SU-DHL-6 (cell line): ENCODE results near the gene ZNF81.

ENCODE experiments used
- H2AFZ ChIP-seq: fragments of 200-600 bp; sonication (generic); 2 replicates; pipeline ENCODE4 v1.6.1; 2014; ENCODE audit warnings: low read depth, mild to moderate bottlenecking, moderate library complexity, mixed read lengths, antibody characterized with exemption, low read length; ENCODE audit not compliant: severe bottlenecking
- H3F3A ChIP-seq: fragments of 200-600 bp; shearing (Covaris generic); 2 replicates; pipeline ENCODE4 v1.6.0; 2016; ENCODE audit warnings: antibody characterized with exemption, mild to moderate bottlenecking; ENCODE audit not compliant: insufficient read depth
- H3K27ac ChIP-seq: fragments of 200-600 bp; sonication (generic); 2 replicates; pipeline ENCODE4 v1.5.1; 2016; ENCODE audit warnings: low read depth, mild to moderate bottlenecking, low read length, moderate library complexity, mixed read lengths
- H3K27me3 ChIP-seq: fragments of 200-600 bp; sonication (generic), shearing (Covaris generic); 2 replicates; pipeline ENCODE4 v1.6.0; 2014; ENCODE audit warnings: mild to moderate bottlenecking, low read length
- H3K36me3 ChIP-seq: fragments of 200-600 bp; sonication (generic); 2 replicates; pipeline ENCODE4 v1.6.1; 2014; ENCODE audit warnings: mild to moderate bottlenecking, low read length, mixed read lengths
- H3K4me2 ChIP-seq: fragments of 300-600, 200-600 bp; shearing (Covaris generic), sonication (generic); 2 replicates; pipeline ENCODE4 v1.6.0; 2014; ENCODE audit warnings: low read length, low read depth, mild to moderate bottlenecking; ENCODE audit not compliant: poor library complexity, severe bottlenecking
- H3K4me3 ChIP-seq: fragments of 200-600 bp; sonication (generic); 2 replicates; pipeline ENCODE4 v1.5.1; 2014; ENCODE audit warnings: antibody characterized with exemption, low read length, mild to moderate bottlenecking, mixed read lengths; ENCODE audit not compliant: insufficient read depth, poor library complexity, severe bottlenecking
- H3K79me2 ChIP-seq: fragments of 200-600 bp; sonication (generic); 2 replicates; pipeline ENCODE4 v1.6.1; 2014; ENCODE audit warnings: mild to moderate bottlenecking, low read length, moderate library complexity; ENCODE audit not compliant: insufficient read depth
- H3K9ac ChIP-seq: fragments of 200-600 bp; sonication (generic); 2 replicates; pipeline ENCODE4 v1.7.0; 2014; ENCODE audit warnings: mild to moderate bottlenecking, low read length
- H3K9me2 ChIP-seq: fragments of 200-600 bp; sonication (generic); replicated peaks from 2 replicates; pipeline ENCODE4 v1.6.1; 2014; ENCODE audit warnings: low read length; ENCODE audit not compliant: insufficient read depth
- H3K9me3 ChIP-seq: fragments of 200-600 bp; sonication (generic); 2 replicates; pipeline ENCODE4 v1.6.1; 2014; ENCODE audit warnings: low read length, mixed read lengths; ENCODE audit not compliant: insufficient read depth
- H4K20me1 ChIP-seq: fragments of 200-600 bp; sonication (generic); 2 replicates; pipeline ENCODE4 v1.6.1; 2014; ENCODE audit warnings: low read depth, mild to moderate bottlenecking, antibody characterized with exemption, low read length, moderate library complexity, mixed read lengths
- EZH2phosphoT487 ChIP-seq: fragments of 200-600 bp; sonication (generic), shearing (Covaris generic); conservative IDR thresholded peaks from 2 replicates; pipeline ENCODE4 v1.6.1; 2018; ENCODE audit warnings: mild to moderate bottlenecking, antibody characterized with exemption, low read length, moderate library complexity, mixed read lengths
- TF ChIP-seq, protein P1 (sequence below): fragments of 200-600 bp; sonication (generic); IDR thresholded peaks from one replicate; pipeline ENCODE4 v1.5.1; 2017; ENCODE audit warnings: antibody characterized with exemption, mild to moderate bottlenecking, low read length, moderate library complexity; ENCODE audit not compliant: insufficient read depth, poor library complexity, severe bottlenecking

Gene ZNF81

DNA sequence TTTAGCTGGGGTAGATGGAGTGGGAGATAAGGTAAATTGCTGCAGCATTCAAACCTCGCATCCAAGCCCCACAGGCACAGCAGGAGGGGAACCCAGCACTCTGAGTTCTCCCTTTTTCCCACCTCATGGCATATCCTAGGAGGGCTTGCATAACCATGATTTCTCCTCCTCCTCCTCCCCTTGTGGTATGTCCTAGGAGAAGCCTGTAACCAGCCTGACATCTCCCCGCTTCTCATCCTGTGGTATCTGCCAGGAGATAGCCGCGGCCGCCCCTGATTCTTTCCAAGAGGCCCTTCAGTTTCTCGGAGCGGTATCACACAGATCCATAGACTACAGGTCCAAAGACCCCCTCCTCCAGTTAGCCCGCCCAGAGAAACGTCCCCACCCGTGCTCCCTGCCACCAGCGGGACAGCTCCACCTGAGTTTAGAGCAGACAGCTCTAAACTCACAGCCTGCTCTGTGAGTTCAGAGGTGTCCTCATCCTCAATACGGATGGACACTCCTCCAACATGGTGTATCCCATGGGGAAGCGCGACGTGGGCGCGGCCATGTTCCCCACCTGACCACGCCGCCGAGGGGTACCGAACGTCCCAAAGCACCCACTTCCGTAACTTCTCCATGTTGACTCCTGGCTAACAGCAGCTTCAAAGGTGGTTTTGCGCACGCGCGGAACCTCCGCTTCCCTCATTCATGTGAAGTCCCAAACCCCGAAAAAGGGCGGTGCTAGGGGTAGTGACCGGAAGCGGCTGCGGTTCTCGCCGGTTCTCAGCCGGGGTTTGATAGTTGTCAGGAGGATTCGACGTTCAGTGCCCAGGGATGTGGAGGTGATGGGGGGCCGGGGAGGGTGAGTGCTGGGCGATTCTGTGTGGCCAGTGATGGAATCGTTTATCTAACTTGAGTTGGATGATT is at the start of gene ZNF81:
TSS of gene ZNF81 (plus strand) at position 739 of the 909 bp plus-strand sequence. CDS start 9,366 bp downstream, outside the sequence.
- H3K79me2 ChIP-seq: peaks cover 29% of the 10 kb centered on the region
- TF ChIP-seq, protein P1, sequence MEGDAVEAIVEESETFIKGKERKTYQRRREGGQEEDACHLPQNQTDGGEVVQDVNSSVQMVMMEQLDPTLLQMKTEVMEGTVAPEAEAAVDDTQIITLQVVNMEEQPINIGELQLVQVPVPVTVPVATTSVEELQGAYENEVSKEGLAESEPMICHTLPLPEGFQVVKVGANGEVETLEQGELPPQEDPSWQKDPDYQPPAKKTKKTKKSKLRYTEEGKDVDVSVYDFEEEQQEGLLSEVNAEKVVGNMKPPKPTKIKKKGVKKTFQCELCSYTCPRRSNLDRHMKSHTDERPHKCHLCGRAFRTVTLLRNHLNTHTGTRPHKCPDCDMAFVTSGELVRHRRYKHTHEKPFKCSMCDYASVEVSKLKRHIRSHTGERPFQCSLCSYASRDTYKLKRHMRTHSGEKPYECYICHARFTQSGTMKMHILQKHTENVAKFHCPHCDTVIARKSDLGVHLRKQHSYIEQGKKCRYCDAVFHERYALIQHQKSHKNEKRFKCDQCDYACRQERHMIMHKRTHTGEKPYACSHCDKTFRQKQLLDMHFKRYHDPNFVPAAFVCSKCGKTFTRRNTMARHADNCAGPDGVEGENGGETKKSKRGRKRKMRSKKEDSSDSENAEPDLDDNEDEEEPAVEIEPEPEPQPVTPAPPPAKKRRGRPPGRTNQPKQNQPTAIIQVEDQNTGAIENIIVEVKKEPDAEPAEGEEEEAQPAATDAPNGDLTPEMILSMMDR: no peak
- TF ChIP-seq EZH2phosphoT487: no peak
- H3K9me2 ChIP-seq: no peaks in the 10 kb centered on the region
- H4K20me1 ChIP-seq: no peaks in the 10 kb centered on the region
- no peaks in the 10 kb centered on the region; the same call in 1 of the 2 replicates for H3F3A ChIP-seq
- H3K4me2 ChIP-seq: peak within 1 kb of the TSS; percentile 98
- H3K27me3 ChIP-seq: no peaks in the 10 kb centered on the region
- peak within 1 kb of the TSS; percentile 91 for H2AFZ ChIP-seq
- H3K27ac ChIP-seq: peak within 1 kb of the TSS; percentile 53
- no peaks in the 10 kb centered on the region for H3K36me3 ChIP-seq
- H3K9me3 ChIP-seq: no peaks in the 10 kb centered on the region
- H3K9ac ChIP-seq: peak within 1 kb of the TSS; percentile 77
- peak within 1 kb of the TSS; percentile 88 for H3K4me3 ChIP-seq

DNA sequence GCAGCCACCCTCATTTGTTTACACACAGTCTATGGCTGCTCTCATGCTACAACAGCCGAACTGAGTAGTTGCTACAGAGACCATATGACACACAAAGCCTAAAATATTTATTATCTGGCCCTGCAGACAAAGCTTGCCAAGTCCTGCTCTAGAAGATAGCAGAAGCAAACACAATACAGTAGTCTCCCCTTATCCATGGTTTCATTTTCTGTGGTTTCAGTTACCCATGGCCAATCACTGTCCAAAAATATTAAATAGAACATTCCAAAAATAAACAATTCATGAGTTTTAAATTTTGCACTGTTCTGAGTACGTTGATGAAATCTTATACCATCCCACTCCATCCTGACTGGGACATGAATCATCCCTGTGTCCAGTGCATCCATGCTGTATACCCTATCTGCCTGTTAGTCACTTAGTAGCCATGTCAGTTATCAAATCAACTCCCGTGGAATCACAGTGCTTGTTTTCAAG is 40.2 kb upstream of the ZNF81 start:
- H3K9me3 ChIP-seq: no peaks in the 10 kb centered on the region

DNA sequence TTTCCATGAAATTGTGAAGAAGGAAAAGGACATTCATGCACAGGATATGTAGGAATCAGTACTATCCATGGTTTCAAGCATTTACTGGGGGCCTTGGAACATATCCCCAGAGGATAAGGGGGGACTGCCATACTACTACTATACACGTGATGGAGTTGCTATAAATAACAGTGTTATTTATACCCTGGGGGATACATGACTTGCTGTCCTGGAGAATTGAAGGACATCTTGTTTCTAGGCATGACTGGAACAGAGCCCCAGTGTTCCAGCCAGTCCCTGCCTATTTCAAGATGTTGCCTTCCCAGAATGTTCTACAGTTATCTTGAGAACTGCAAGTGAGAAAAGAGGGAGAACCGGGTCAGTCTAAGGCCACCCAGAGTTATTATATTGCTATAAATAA is 39.6 kb upstream of the ZNF81 start:
- Histone ChIP-seq H3K9me3 (no peaks in the 10 kb centered on the region), H3K4me2 (no peak overlapping the region), H3K27me3 (no peaks in the 10 kb centered on the region), H4K20me1 (no peaks in the 10 kb centered on the region), H3K9ac (no peak overlapping the region), H3K9me2 (no peaks in the 10 kb centered on the region), H3K79me2 (no peaks in the 10 kb centered on the region), H3K36me3 (no peaks in the 10 kb centered on the region), H3K4me3 (no peak overlapping the region), H3F3A (no peaks in the 10 kb centered on the region), H2AFZ (no peak overlapping the region), H3K27ac (no peak overlapping the region)
- no peak for TF ChIP-seq EZH2phosphoT487

More for the DNA sequence above, 40.2 kb upstream of the ZNF81 start:
- Histone ChIP-seq H4K20me1 (no peaks in the 10 kb centered on the region), H3K27me3 (no peaks in the 10 kb centered on the region), H3K27ac (no peak overlapping the region), H2AFZ (no peak overlapping the region), H3K4me3 (no peak overlapping the region), H3F3A (no peaks in the 10 kb centered on the region), H3K9ac (no peak overlapping the region), H3K36me3 (no peaks in the 10 kb centered on the region), H3K9me2 (no peaks in the 10 kb centered on the region), H3K79me2 (no peaks in the 10 kb centered on the region), H3K4me2 (no peak overlapping the region)
- TF ChIP-seq, protein P1: no peak

DNA sequence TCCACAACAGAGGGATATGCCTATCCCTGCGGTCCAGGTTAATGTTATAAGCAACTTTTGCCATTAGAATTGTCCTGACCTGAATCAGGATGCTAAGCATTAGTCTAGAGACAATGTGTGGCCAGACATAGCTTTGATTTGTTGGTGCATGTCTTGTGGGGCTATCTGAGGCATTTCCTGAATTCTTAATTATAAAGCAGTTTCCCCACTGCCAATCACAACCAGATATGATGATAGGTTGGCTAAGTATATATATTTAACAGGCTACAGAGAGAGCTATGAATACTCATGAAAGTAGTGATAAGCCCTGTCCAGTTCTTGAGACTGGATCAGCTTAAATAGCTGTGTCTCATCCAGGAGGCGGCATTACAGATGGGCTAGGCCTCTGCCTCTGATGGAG is 37.8 kb upstream of the ZNF81 start:
- Histone ChIP-seq H3K27me3 (no peaks in the 10 kb centered on the region), H3K27ac (no peak overlapping the region), H3K9me2 (no peaks in the 10 kb centered on the region), H3K4me3 (no peak overlapping the region), H3K9me3 (no peaks in the 10 kb centered on the region), H3K79me2 (no peaks in the 10 kb centered on the region), H3K36me3 (no peaks in the 10 kb centered on the region), H2AFZ (no peak overlapping the region), H3K9ac (no peak overlapping the region), H3F3A (no peaks in the 10 kb centered on the region), H4K20me1 (no peaks in the 10 kb centered on the region), H3K4me2 (no peak overlapping the region)
- no peak for TF ChIP-seq EZH2phosphoT487
- TF ChIP-seq, protein P1: no peak
